ENCODE data around the gene TNFAIP8.

TNFAIP8 gene

DNA sequence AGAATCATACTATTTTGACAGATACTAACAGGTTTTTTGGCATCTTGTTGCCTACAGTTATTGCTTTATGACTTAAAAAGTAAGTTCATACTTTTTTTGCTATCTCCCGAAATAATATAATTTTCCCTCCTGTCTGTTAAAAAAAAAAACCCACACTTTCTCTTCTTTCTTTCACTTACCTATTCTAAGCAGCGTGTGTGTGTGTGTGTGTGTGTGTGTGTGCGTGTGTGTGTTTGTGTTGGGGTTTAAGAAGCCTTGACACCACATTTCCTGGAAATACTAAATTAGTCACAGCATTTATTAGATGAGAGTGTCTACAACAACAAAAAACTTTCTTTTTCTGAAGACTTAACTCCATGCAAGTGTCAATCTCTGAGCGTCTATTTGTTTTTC lies 12.4 kb downstream of the TNFAIP8 start:
- peak overlapping the region; percentile 69 for H3K4me3 ChIP-seq (ENCODE audit: low read length)
- peak overlapping the region; percentile 96 for H3K27ac ChIP-seq (ENCODE audit: low read length)
- H3K4me2 ChIP-seq (ENCODE audit: low read length) = peak overlapping the region; percentile 92
- H3K4me1 ChIP-seq (ENCODE audit: low read length) = peaks cover 69% of the 10 kb centered on the region
- TF ChIP-seq, protein P1, sequence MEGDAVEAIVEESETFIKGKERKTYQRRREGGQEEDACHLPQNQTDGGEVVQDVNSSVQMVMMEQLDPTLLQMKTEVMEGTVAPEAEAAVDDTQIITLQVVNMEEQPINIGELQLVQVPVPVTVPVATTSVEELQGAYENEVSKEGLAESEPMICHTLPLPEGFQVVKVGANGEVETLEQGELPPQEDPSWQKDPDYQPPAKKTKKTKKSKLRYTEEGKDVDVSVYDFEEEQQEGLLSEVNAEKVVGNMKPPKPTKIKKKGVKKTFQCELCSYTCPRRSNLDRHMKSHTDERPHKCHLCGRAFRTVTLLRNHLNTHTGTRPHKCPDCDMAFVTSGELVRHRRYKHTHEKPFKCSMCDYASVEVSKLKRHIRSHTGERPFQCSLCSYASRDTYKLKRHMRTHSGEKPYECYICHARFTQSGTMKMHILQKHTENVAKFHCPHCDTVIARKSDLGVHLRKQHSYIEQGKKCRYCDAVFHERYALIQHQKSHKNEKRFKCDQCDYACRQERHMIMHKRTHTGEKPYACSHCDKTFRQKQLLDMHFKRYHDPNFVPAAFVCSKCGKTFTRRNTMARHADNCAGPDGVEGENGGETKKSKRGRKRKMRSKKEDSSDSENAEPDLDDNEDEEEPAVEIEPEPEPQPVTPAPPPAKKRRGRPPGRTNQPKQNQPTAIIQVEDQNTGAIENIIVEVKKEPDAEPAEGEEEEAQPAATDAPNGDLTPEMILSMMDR (IDR thresholded peaks at IDR 0.05; ENCODE audit: low read depth, low read length) = no peak
- TF ChIP-seq EZH2phosphoT487 (IDR thresholded peaks at IDR 0.05; ENCODE audit: low read depth) = no peak
- no peaks in the 10 kb centered on the region for H3K27me3 ChIP-seq (ENCODE audit: low read depth, low read length)
- no peaks in the 10 kb centered on the region for H3K9me3 ChIP-seq (ENCODE audit: insufficient read depth, low read length)
- no peak overlapping the region for H2AFZ ChIP-seq (ENCODE audit: low read depth, low read length)
- H3K79me2 ChIP-seq (ENCODE audit: low read length) = peaks cover 99% of the 10 kb centered on the region
- peaks cover 86% of the 10 kb centered on the region for H4K20me1 ChIP-seq (ENCODE audit: insufficient read depth, low read length)
- H3K9ac ChIP-seq (ENCODE audit: low read length) = peak overlapping the region; percentile 57
- peaks cover 36% of the 10 kb centered on the region for H3K36me3 ChIP-seq (replicated peaks; ENCODE audit: low read depth, low read length)

DNA sequence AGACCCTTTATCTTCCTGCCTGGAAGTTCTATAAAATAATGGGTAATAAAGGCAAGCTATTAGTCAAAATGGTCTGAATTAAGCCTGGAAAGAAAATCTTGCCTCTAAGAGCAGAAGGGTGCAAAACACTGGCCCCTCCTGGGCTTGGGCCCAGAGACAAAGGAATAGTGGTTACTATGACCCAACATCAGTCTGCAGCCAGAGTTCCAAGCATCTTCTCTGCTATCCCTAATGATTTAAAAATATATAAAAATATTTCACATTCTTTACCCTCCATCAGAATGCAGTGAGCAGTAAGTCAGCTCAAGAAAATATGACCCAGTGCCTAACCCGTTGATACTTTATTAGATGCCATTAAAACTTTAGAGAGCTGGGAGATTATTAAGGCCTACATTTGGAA lies 14.7 kb downstream of the TNFAIP8 start:
- Histone ChIP-seq H3K4me2 (ENCODE audit: low read length) (no peak overlapping the region), H4K20me1 (ENCODE audit: insufficient read depth, low read length) (peaks cover 85% of the 10 kb centered on the region), H3K9me3 (ENCODE audit: insufficient read depth, low read length) (no peaks in the 10 kb centered on the region), H3K9ac (ENCODE audit: low read length) (no peak overlapping the region), H3K36me3 (replicated peaks; ENCODE audit: low read depth, low read length) (peaks cover 21% of the 10 kb centered on the region), H3K27ac (ENCODE audit: low read length) (no peak overlapping the region), H3K79me2 (ENCODE audit: low read length) (peaks cover 98% of the 10 kb centered on the region), H3K4me1 (ENCODE audit: low read length) (peaks cover 55% of the 10 kb centered on the region), H3K4me3 (ENCODE audit: low read length) (no peak overlapping the region), H3K27me3 (ENCODE audit: low read depth, low read length) (no peaks in the 10 kb centered on the region), H2AFZ (ENCODE audit: low read depth, low read length) (no peak overlapping the region)
- TF ChIP-seq, protein P1 (IDR thresholded peaks at IDR 0.05; ENCODE audit: low read depth, low read length) = no peak
- TF ChIP-seq EZH2phosphoT487 (IDR thresholded peaks at IDR 0.05; ENCODE audit: low read depth) = no peak

DNA sequence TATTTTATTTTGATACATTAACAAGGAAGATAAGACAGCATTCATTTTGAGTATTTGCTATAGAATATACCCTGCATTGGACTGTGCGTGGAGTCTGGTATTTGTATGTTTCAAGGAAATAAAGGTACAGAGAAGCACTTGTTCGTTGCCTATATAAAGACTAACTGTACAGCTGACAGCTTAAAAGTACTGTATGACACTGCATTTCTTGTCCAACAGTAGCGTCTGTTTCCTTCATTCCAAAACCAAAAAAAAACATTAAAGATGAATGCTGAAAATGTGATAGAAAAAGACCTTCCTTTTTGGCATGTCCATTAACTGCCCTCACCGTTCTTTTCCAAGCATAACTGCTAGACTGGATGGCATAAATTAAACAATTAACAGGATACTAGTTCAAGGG lies 15.3 kb downstream of the TNFAIP8 start:
- TF ChIP-seq, protein P1 (IDR thresholded peaks at IDR 0.05; ENCODE audit: low read depth, low read length) = no peak
- no peak for TF ChIP-seq EZH2phosphoT487 (IDR thresholded peaks at IDR 0.05; ENCODE audit: low read depth)
- Histone ChIP-seq H4K20me1 (ENCODE audit: insufficient read depth, low read length) (peaks cover 78% of the 10 kb centered on the region), H3K4me2 (ENCODE audit: low read length) (no peak overlapping the region), H3K79me2 (ENCODE audit: low read length) (peaks cover 97% of the 10 kb centered on the region), H3K4me1 (ENCODE audit: low read length) (peaks cover 48% of the 10 kb centered on the region), H3K27me3 (ENCODE audit: low read depth, low read length) (no peaks in the 10 kb centered on the region), H3K9ac (ENCODE audit: low read length) (no peak overlapping the region), H2AFZ (ENCODE audit: low read depth, low read length) (no peak overlapping the region), H3K36me3 (replicated peaks; ENCODE audit: low read depth, low read length) (peaks cover 20% of the 10 kb centered on the region), H3K27ac (ENCODE audit: low read length) (no peak overlapping the region), H3K4me3 (ENCODE audit: low read length) (no peak overlapping the region), H3K9me3 (ENCODE audit: insufficient read depth, low read length) (no peaks in the 10 kb centered on the region)

DNA sequence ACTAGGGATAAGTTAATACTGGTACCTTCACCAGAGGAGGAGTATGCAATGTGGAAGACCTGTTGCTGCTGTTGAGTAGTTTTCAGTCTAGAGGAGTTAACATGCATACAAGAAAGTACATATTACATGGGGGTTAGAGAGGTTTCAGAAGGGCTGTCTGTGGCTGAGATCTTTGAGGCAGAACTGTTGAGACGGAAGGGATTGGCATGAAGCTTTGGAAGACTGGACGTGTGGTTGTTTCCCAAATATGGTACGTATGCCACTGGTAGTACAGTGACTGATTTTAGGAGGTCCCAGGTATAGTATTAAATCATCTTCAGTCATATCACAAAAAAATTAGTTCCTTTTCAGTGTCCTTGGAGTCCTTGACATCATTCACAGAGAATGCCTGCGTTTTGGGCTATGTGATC lies 17.6 kb downstream of the TNFAIP8 start:
- Histone ChIP-seq H3K36me3 (replicated peaks; ENCODE audit: low read depth, low read length) (peaks cover 20% of the 10 kb centered on the region), H3K27ac (ENCODE audit: low read length) (peak overlapping the region; percentile 15; the same call in 1 of the 2 replicates), H4K20me1 (ENCODE audit: insufficient read depth, low read length) (peaks cover 79% of the 10 kb centered on the region), H3K27me3 (ENCODE audit: low read depth, low read length) (no peaks in the 10 kb centered on the region), H3K9ac (ENCODE audit: low read length) (no peak overlapping the region), H3K79me2 (ENCODE audit: low read length) (peaks cover 97% of the 10 kb centered on the region), H3K4me2 (ENCODE audit: low read length) (peak overlapping the region; percentile 37), H3K9me3 (ENCODE audit: insufficient read depth, low read length) (no peaks in the 10 kb centered on the region), H3K4me1 (ENCODE audit: low read length) (peaks cover 27% of the 10 kb centered on the region), H3K4me3 (ENCODE audit: low read length) (no peak overlapping the region), H2AFZ (ENCODE audit: low read depth, low read length) (no peak overlapping the region)
- no peak for TF ChIP-seq EZH2phosphoT487 (IDR thresholded peaks at IDR 0.05; ENCODE audit: low read depth)
- TF ChIP-seq, protein P1 (IDR thresholded peaks at IDR 0.05; ENCODE audit: low read depth, low read length) = no peak

Data from OCI-LY3 (cell line).